ENCODE data around the gene TBC1D8.

The TBC1D8 gene

GRCh38 chr2:101089942-101090799 lies 61.0 kb downstream of the TBC1D8 start:
- no peak for DNase-seq (ENCODE audit: low read depth)
- TF ChIP-seq, protein P1, sequence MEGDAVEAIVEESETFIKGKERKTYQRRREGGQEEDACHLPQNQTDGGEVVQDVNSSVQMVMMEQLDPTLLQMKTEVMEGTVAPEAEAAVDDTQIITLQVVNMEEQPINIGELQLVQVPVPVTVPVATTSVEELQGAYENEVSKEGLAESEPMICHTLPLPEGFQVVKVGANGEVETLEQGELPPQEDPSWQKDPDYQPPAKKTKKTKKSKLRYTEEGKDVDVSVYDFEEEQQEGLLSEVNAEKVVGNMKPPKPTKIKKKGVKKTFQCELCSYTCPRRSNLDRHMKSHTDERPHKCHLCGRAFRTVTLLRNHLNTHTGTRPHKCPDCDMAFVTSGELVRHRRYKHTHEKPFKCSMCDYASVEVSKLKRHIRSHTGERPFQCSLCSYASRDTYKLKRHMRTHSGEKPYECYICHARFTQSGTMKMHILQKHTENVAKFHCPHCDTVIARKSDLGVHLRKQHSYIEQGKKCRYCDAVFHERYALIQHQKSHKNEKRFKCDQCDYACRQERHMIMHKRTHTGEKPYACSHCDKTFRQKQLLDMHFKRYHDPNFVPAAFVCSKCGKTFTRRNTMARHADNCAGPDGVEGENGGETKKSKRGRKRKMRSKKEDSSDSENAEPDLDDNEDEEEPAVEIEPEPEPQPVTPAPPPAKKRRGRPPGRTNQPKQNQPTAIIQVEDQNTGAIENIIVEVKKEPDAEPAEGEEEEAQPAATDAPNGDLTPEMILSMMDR (IDR thresholded peaks at IDR 0.05; ENCODE audit: insufficient read depth, low read depth, low read length, missing control alignments) = no peak
- H3K4me3 ChIP-seq (ENCODE audit: low read length) = no peak overlapping the region

DNA sequence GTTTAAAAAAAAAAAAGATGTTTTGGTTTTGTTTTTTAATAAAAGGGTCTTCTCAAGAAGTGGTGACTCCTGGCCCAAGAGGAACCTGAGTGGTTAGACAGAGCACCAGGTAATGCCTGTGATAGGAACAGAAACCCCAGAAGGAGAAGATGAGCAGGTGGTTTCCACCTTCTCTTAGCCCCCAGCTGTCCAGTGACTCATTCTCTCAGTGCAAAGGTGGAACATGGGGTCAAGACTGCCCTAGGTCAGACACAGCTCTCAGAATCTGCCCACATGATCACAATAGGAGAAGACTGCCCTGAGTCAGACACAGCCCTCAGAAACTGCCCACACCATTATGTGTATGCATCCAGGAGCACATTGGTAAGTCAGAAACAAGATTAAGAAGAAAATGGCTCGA lies 61.8 kb downstream of the TBC1D8 start:
- no peak overlapping the region for H3K4me3 ChIP-seq (ENCODE audit: low read length)
- TF ChIP-seq, protein P1 (IDR thresholded peaks at IDR 0.05; ENCODE audit: insufficient read depth, low read depth, low read length, missing control alignments) = no peak
- no peak for DNase-seq (ENCODE audit: low read depth)

DNA sequence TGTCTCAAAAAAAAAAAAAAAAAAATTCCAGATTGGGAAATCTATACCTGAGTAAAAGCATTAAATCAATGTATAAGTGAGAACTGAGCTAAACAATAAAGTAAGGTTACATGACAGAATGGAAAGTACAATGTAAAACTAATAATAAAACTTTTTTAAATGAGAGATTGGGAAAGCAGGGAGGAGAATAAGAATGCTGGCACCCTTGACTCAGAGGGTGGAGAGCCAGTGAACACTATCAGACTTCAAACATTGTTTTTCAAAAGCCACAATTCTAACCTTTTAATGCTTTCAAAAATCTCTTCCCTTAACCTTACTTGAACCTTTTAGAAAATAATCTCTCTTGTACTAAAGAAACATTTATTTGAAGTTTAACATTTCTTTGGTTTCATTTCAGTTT lies 63.5 kb downstream of the TBC1D8 start:
- no peak for DNase-seq (ENCODE audit: low read depth)
- TF ChIP-seq, protein P1 (IDR thresholded peaks at IDR 0.05; ENCODE audit: insufficient read depth, low read depth, low read length, missing control alignments) = no peak
- H3K4me3 ChIP-seq (ENCODE audit: low read length) = no peak overlapping the region

DNA sequence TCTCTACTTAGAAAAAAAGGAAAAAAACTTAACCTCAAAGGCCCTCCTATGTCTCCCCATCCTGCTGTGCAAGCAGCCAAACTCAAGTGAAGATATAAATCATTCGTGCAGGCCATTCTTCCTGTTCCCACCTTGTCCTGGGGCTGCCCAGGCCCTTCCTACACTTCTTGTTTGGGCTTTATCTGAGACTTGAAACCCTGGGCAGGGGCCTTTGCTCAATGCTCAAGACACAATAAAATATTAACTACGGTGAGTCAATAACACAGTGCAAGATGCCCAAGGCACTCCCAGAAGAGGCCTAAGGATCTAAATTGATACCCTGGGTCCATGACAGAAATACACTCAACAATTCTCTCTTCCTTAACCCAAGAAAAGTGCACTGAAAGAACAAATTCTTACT lies 67.6 kb downstream of the TBC1D8 start:
- DNase-seq (ENCODE audit: low read depth) = no peak
- H3K4me3 ChIP-seq (ENCODE audit: low read length) = no peak overlapping the region
- TF ChIP-seq, protein P1 (IDR thresholded peaks at IDR 0.05; ENCODE audit: insufficient read depth, low read depth, low read length, missing control alignments) = no peak

- no peak overlapping the region for H3K4me3 ChIP-seq (ENCODE audit: low read length)
- TF ChIP-seq, protein P1 (IDR thresholded peaks at IDR 0.05; ENCODE audit: insufficient read depth, low read depth, low read length, missing control alignments) = no peak
- no peak for DNase-seq (ENCODE audit: low read depth)
Observed at GRCh38 chr2:101082998-101083397, 68.2 kb downstream of the TBC1D8 start.

GRCh38 chr2:101081375-101081907 lies 69.7 kb downstream of the TBC1D8 start:
- no peak for DNase-seq (ENCODE audit: low read depth)
- TF ChIP-seq, protein P1 (IDR thresholded peaks at IDR 0.05; ENCODE audit: insufficient read depth, low read depth, low read length, missing control alignments) = no peak
- no peak overlapping the region for H3K4me3 ChIP-seq (ENCODE audit: low read length)

All from epithelial cell of esophagus (primary cell).